ENCODE results near the gene HAUS8. TPM values are rescaled to one million over a fixed set of nuclear protein-coding genes. Genes with fewer than 3 reads are reported as not detected.
"Not testable (repeated sequence)": the region's sequence is repeated elsewhere in the genome, so short reads cannot be mapped to it uniquely, and the experiment has no call there.

Gene HAUS8
- total and polyA plus RNA-seq, 2 of the 8 experiments (the other 6 are each of a cell fraction or from before 2014, with no cell fraction given), result 18.4 to 23.2 TPM

DNA sequence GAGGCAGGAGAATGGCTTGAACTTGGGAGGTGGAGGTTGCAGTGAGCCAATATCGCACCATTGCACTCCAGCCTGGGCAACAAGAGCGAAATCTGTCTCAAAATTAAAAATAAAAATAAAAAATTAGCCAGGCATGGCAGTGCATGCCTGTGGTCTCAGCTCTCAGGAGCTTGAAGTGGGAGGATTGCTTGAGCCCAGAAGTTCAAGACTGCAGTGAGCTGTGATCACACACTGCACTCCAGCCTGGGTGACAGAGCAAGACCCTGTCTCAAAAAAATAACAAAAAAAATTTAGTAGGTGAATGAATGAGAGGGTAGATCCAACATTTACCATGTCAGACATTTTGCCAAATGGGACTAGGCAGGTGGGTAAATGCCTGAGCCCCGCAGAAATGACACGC, 31.7 kb upstream of the HAUS8 start:
- H3K4me1 ChIP-seq (replicated peaks in 1 of 4; ENCODE audit: control insufficient read depth in 3 of 4, insufficient read depth in 4 of 4, low read length in 3 of 4); H4K5ac ChIP-seq (ENCODE audit: insufficient read length, low read depth, low read length); H3K9ac ChIP-seq (replicated peaks in 1 of 4; ENCODE audit: extremely low read depth in 1 of 4, low read depth in 3 of 4, low read length in 3 of 4); POLR2A ChIA-PET (ENCODE audit: partially characterized antibody); H2BK20ac ChIP-seq (ENCODE audit: low read length); H3K79me1 ChIP-seq (ENCODE audit: low read depth, low read length); FAIRE-seq; H3K23ac ChIP-seq (ENCODE audit: insufficient read length); DNase-seq (ENCODE audit: low read depth in 1 of 2, low spot score in 2 of 2); H4K8ac ChIP-seq (ENCODE audit: extremely low read depth, insufficient read depth, low read length); H3K14ac ChIP-seq (ENCODE audit: insufficient read length); H2BK5ac ChIP-seq (ENCODE audit: low read depth, low read length); H2BK15ac ChIP-seq (ENCODE audit: low read length); H3K23me2 ChIP-seq (ENCODE audit: low read depth, low read length); H3K27me3 ChIP-seq (replicated peaks in 1 of 4; ENCODE audit: control insufficient read depth in 3 of 4, extremely low read depth in 1 of 4, insufficient read depth in 3 of 4, low read length in 3 of 4); H3K56ac ChIP-seq (replicated peaks; ENCODE audit: insufficient read length, low read depth, low read length); H3K79me2 ChIP-seq (ENCODE audit: control insufficient read depth in 1 of 2, insufficient read depth in 2 of 2, low read length in 2 of 2); H3K4ac ChIP-seq (replicated peaks; ENCODE audit: insufficient read length, low read depth, low read length); H3K18ac ChIP-seq (ENCODE audit: extremely low read depth, low read length); H2BK12ac ChIP-seq (ENCODE audit: low read depth, low read length); H2AFZ ChIP-seq (ENCODE audit: low read length); H3K4me2 ChIP-seq (ENCODE audit: insufficient read depth in 1 of 2, low read depth in 2 of 2, low read length in 2 of 2); H4K91ac ChIP-seq (replicated peaks; ENCODE audit: insufficient read length, low read length); H3K4me3 ChIP-seq (ENCODE audit: extremely low read depth in 1 of 4, insufficient read depth in 2 of 4, low read depth in 3 of 4, low read length in 4 of 4); H2AK5ac ChIP-seq (ENCODE audit: low read depth, low read length); H3K27ac ChIP-seq (ENCODE audit: low read depth, low read length); H2BK120ac ChIP-seq (replicated peaks; ENCODE audit: low read depth, low read length); H3K9me3 ChIP-seq (ENCODE audit: insufficient read depth in 2 of 2, low read depth in 1 of 2, low read length in 1 of 2): not testable (repeated sequence)
- WGBS, 2 experiments (ENCODE audit: extremely low coverage in 1 of 2, insufficient coverage in 1 of 2, insufficient read length in 1 of 2, insufficient replicate concordance in 2 of 2, low coverage in 1 of 2, low lambda C conversion rate in 2 of 2, missing lambda C conversion rate in 1 of 2), result 94% methylated on average over 4 of the region's 4 CpGs; no CpG with 5 or more reads in 1 of the 2 experiments
- Histone ChIP-seq H3K36me3 (ENCODE audit: control insufficient read depth in 2 of 4, insufficient read depth in 4 of 4, low read length in 3 of 4) (peaks cover 3 to 12% (median 6%) of the 10 kb centered on the region in 4 experiments; a peak in 7 of 8 replicates), H4K20me1 (replicated peaks in 1 of 2; ENCODE audit: control insufficient read depth in 1 of 2, insufficient read depth in 2 of 2, low read length in 2 of 2) (peaks cover 2 to 11% of the 10 kb centered on the region in 2 experiments)
- CTCF ChIA-PET (ENCODE audit: partially characterized antibody), result interaction anchor here (1.6 to 1.9 kb wide), 2 partner anchors 15 to 41 kb away, joined by 3 to 8 read pairs; no protein-coding TSS in a partner anchor

Measured in H1 (cell line).